Measurements from ENCODE around the gene EHD4.

Gene EHD4

DNA sequence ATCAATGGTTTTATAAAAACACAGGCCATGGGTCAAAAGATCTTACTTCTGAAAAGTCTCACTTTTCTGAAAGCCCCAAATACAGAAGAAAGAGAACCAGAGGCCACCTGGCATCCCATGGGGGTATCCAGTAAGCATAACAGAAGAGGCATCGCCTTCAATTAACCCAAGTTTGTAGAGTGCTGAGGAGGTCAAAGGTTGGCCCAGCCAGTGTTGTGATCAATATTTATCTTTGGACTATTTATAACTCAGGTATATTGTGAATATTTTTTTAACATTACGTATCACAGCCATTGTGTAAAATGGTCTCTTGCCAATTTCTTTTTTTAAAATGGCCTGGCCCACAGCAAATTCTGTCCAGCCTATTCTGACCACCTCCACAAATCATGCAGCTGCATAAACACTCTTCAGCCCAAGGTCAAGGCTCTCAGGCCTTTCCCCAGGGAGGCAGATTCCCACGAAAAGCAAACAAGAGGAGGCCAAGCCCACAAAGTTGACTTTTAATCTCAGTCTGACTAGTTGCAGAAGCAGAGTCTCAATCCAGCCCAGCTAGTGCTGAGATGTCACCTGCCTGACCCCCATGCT, 52.3 kb downstream of the EHD4 start:
- no peak for DNase-seq (ENCODE audit: low read depth)

DNA sequence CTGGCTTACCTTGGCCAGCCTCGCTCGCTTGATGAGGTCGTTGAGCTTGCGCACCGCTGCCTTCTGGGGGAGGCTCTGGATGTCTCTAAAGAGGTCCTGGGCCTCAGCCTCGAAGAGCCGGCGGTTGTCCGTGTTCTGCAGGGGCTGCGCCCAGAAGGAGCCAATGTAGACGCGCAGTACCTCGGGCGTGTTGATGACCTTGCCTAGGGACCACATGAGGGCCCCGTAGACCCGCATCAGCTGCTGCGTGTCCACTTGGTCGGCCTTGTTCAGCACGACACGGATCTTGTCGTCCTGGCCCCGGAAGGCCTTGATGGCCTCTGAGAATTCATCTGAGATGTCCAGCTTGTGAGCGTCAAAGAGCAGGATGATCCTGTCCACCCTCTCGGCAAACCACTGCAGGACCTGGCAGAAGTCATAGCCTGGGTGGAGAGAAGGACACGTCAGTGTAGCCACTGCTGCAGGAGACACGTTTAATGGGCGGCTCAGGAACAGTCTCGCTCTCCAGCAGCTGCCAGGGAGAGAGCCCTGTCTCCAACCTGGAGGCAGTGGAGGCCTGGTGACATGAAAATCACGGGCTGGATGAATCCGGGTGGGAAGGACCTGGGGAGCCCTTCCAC, 53.0 kb downstream of the EHD4 start:
- no peak for DNase-seq (ENCODE audit: low read depth)

DNA sequence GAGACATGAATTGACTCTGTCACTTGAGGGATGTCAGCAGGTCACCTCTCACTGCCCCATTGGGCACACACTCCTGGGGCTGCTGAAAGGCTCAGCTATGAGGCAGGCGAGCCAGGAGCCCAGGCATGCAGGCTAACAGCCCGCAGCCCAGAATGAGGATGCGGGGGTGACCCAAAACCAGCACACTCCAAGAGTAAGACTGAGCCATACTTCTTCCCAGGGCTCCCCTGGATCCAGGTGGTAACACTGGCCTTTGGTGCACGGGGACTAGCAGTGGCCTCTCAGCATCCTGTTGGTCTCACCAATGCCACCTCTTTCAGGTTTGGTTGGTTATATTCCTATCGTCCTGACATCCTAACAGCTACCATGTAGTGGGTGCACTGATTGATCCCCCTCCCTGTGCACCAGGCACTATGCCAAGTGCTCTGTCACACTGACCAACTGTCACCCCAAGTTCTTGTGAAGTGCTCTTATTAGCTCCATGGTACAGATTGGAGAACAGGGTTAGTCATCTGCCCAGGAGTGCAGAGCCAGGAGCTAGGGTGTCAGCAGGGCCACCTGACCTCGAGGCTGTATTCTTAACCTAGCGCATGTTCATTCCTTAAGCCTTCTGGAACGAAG, 53.7 kb downstream of the EHD4 start:
- DNase-seq (ENCODE audit: low read depth) = no peak

DNA sequence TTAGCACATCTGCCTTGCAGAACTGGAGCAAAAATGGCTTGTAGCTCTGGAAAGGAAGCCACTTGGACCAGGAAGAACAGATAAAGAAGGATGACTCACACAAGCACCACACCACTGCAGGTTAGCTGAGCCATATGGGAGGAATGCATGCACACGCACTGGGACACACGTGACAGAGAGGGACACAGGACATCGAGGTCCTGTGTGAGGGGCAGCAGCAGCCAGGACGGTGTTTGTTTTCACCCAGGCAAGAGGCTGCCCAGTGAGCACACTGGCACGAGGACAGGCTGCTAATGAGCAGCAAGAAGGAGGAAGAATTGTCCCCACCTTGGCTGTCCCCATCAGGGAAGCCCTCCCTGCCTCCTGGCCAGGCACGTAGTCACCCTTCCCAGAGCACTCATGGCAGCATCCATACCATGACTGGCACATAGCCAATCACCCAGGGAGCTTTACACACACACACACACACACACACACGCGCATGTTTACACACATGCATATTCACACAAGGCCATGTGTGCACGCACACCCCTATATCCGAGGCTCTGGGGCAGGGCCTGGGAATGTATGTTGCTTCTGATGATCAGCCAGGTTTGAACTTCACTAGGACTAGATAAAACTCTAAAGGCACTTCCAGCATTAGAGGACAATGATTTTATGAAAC, 54.5 kb downstream of the EHD4 start:
- DNase-seq (ENCODE audit: low read depth) = peak; percentile 47

DNA sequence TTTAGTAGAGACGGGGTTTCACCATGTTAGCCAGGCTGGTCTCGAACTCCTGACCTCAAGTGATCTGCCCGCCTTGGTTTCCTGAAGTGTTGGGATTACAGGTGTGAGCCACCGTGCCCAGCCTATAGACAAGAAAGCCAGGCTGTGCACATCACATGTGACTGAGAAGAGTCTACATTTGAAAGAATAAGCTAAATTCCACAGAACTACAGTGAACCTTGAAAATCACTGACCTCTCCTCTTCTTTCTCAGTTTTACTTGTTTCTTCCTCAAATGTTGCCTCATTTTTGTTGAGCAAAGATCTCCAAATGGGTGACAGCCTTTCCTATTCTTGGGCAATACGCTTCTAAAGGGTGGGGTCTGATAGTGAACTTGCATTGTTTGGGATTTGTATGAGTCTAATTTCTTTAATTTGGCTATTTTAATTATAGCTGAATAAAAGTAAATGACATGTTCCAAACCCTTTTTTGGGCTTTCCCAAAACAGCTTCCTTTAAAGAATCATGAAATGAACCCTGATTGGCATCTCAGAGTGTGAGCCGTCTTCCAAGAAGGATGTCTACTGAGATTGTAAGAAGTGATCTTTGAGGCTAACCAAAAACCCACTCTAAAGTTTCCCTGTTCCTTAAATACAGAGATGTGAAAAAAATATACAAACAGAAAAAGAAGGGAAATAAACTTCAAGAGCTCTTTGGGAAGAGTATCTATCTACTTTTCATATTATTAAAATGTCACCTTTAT, 56.9 kb downstream of the EHD4 start:
- DNase-seq (ENCODE audit: low read depth) = no peak

DNA sequence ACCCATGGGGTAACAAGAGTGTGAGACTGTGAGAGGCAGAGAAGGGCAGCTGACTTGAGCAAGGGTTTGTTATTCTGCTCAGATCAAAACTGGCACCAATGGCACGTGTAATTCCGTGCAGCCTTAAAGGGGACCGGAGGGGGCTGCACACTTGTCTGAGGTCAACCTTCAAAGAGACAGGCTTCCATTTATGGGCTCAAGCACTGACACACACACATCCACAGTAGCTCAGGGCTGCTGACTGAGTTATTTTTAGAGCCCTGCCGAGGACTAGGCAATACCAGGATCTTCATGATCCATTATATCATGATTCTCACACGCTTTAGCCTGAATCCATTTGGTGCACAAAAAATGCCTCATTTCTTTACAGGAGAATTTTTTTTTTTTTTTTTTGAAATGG, 57.9 kb downstream of the EHD4 start:
- no peak for DNase-seq (ENCODE audit: low read depth)

DNA sequence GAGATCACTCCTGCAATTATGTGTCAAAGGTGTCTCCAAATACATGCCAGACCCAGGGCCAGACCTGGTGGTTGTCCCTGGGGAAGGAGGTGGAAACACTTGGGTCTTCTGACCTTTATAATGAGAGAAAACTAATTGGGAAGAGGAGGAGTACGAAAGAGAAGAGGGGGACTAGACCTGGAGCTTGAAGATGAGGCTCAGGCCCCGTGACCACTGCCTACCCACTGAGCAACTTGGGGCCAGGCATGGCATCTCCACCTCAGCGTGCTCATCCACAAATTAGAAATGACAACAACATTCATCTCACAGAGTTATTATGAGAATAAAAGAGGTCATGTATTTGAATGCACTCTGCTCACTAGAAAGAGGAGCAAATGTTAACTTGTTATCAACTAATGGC, 59.1 kb downstream of the EHD4 start:
- no peak for DNase-seq (ENCODE audit: low read depth)

DNA sequence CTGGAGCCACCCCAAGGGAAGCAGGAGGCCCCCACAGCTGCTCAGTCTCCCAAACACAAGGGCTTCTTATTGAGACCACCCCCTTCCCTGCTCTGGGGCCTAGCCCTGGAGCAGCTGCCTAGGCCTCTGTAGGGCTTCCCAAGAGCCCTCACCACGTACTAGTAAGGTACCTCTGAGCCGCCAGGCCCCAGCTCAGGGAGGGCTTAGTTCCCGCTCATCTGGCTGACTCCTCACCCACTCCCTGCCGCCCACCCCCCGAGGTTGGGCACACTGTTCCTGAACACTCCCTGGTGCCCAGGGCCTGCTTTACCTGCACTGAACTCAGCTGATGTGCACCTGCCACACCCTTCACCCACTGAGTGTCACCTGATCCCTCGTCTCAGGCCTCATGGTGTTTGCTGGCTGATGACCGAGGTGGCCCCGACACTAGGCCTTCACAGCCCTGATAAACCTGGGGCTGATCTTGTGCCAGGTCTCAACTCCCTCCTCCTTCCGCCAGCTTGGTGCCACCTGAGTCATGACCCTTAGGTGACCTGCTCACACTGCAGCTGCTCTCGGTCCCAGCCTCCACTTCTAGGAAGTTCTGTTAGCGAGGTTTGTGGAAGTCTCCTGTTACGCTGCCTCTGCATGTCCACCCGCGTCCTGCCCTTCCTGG, 60.5 kb downstream of the EHD4 start:
- no peak for DNase-seq (ENCODE audit: low read depth)

DNA sequence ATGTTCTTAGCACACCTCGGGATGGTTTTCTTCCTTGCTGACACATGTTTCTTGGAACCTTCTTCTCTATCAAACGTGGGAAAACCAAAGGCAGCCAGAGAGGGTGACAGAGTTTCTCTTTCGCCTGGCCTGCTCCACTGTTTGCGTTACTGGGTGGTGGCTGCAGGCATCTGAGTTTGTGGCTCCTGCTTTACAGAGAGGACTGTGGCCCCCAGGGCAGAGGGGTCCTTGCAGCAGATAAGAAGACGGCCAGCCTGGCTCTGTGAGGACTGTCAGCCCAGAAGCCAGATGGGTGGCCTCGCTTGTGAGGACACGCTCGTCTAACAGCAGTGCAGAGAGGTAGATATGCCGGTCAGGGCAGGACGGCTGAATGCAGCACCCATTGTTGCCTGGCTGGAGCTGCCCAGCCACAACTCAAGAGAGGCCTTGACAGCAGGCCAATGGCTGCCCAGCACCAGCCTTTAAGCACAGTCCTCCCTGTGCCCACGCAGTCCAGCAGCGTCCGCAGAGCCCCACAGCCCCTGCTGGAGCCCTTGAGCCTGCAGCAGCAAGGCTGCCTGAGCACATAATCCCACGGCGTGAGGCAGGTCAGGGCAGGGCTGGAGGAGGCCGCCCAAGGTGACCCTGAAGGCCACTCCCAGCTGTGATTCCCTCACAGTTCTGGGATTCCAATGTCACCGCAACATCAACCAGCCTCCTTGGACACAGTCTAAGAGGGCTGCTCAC, 63.5 kb downstream of the EHD4 start:
- DNase-seq (ENCODE audit: low read depth) = no peak

DNA sequence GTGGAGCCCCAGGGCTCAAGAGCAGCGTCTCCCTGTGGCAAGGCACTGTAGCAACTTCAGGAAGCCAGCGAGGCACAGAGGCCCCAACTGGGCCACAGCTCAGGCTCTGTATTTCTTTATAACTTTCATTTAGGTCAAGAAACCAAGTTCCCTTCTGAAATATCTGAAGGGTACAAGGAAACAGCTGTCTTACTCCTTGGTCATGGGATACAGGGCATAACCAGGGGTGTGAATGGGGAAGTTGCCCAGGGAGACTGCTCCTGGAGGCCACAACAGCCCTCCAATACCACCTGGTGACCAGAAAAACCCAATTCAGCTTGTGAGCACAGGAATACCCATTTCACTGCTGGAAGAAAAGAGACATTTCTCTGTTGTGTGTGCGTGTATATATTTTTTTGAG, 65.2 kb downstream of the EHD4 start:
- no peak for DNase-seq (ENCODE audit: low read depth)

DNA sequence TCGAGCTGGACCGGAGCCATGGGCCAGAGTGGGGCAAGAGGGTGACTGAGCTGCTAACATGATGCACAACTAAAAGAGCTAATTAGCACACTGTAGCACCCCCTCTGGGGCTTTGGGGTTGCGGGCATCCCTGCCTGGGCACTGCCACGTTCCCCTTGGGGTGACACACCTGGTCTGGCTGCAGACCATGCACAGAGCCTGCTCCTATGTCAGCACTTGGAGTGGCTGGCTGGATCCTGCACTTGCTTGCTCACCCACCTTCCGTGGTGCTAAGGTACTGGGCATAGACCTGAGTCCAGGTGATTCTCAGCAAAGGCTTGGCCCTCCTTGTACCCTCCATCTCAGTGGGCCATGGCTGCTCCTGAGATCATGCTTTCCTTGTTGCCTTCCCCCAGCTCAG, 65.7 kb downstream of the EHD4 start:
- no peak for DNase-seq (ENCODE audit: low read depth)

DNA sequence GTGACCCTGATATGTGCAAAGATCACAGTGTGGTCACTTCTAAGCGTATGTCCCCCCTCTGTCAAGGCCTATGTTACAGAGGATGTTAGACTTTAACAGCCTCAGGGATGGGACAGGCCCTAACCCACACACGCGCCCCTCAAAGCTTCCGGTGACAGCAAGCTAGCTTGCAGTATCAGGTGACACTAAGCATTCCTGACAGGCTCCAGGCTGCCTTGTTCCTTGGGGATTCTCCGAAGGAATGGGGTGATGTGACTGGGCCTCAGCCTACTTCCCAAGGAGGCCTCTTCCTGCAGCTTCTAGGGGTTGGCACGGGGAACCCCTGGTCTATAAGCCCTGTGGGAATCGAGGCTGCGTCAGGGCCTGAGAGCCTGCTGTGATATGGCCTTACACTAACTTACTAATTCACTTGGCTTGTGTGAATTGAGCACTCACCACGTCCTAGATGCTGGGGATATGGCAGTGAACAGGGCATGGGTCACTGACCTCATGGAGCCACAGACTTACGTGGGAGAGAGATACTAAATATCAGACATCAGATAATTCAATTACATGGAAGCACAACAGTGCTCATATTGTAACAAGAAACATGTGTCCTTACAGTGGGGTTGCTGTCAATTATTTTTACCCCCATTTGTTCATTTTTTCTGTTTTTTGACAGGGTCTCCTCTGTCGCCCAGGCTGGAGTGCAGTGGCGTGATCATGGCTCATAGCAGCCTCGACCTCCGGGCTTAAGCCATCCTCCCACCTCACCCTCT, 67.1 kb downstream of the EHD4 start:
- no peak for DNase-seq (ENCODE audit: low read depth)

DNA sequence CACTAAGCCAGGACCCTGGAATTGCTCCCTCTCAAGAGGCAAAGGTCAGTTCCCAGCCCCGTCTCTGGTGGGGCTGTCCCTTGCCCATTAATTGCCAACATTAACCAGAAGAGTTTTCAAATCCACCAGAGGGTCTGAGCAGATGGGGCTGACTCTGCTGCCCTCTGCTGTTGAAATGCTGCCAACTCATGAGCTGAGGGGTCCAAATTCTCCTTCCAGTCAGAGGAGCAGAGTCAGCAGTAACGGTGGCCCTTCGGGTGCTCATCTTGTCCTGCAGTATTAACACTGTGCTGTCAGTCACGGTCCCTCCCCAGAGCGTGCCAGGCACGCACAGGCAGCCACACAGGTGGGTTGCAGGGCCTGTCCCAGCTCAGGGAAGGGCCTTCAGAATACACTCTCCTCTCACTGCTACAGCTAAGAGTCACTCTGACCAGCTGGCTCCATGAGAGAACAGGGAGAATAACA, 67.8 kb downstream of the EHD4 start:
- DNase-seq (ENCODE audit: low read depth) = no peak

DNA sequence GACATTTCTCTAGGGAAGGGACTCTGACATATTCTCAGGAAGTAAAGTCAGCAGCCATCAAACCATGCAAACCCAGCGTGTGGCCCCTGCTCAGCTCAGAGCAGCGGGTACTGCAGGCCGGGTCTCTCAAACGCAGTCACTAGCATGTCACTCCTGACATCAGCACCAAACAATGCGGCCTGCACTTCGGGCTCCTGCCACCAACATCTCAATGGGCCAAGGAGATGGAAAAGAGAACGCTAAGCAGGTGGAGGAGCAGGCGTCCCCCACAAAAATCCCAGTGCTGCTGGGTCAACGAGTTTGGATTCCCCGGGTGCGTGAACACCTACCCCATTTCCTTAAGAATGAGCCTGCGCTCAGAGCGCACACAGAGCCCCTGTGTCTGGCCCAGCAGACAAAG, 68.6 kb downstream of the EHD4 start:
- no peak for DNase-seq (ENCODE audit: low read depth)

DNA sequence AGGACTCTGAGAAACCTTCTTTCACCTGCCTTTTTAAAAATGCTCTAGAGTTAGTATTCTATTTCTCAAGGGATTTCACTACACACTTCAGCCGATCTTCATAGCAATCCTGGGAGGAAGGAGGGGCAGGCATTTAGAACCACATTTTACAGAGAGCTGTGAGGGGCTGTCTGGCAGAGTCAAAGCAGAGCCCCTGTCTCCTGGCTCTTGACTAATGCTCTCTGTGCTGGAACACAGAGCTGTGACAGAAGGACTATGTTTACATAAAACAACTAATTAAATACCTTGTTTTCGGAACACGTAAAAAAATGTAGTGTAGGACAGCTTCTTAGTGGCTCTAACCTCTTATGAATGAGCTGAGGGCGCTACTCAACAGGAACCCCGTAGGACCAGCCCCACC, 70.9 kb downstream of the EHD4 start:
- no peak for DNase-seq (ENCODE audit: low read depth)

DNA sequence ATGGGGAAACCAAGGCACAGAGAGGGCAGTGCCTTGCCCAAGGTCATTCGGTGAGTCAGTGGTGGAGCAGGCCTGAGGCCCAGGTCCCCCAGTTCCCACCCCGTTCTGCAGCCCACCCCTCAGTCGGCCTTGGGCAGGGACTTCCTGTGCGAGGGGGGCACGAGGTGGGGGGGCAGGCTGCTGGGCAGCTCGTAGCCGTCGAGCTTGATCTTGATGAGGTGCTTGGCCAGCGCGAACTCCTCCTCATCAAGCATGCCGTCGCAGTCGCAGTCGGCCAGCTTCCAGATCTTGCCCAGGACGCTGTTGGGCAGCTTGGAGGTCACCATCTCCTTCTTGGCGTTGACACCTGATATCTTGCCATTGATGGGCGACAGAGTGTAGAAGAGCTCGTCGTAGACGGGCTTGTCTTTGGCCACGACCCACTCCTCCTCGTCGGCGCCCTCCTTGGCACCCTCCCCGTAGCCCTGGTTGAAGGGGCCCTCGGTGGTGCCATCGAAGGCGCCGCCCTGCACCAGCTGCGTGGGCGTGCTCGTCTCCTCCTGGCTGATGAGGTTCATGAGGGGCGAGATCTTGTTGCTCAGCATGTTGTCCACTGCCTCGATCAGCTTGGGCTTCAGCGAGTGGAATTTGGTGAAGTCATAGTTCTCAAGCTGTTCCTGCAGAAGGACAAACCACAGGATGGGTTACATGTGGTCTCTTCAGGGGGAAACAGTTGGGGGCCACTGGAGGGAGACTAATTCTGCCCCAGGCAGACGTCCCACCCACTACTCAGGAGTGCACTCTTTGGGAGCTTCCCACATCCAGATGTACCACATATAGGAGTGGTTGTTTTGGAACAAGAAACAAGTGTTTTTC, 71.6 kb downstream of the EHD4 start:
- DNase-seq (ENCODE audit: low read depth) = no peak

DNA sequence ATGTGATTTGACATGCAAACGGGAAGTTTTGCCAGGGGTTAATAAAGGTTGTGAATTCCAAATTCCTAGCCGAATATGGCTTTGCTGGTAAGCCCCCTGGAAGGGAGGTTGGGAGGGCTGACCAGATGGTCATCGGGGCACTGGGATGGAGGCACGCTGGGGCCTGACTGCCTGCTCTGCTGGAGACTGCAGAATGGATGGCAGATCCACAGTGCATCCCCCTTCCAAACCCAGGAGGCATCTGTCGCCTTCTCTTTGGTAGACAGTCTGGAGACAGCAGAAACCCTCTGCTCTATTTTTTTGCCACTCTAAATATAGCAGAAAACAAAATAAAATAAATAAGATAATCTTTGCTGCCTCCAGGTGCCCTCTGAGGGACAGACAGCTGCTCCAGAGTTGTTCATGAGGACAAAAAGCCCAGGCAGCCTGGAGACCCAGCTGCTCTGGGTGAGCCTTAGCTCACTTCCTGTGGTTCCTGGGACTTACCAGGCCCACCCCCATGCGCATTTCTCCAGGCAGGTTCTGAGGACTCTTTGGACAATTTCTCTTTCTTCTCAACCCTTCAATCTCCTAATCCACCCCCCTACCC, 72.4 kb downstream of the EHD4 start:
- no peak for DNase-seq (ENCODE audit: low read depth)

DNA sequence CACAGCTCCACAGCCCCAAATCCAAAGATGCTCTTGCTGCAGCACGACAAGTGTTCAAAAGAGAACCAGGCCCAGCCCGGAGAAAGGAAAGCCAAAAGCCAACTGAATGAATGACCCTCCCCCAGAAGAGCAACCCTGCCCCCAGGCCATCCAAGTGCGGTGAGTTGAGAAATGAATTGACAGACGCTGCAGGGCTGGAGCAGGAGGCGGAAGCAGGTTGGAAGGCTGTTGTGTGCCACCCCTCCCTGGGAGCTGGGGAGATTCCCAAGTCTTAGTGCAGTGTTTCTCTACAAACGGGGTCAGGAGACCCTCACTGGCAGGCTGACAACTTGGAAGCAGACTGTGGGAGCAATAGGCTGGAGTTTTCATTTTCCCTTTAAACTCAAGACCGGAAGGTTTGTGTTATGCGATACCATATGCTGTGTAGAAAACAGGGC, 75.0 kb downstream of the EHD4 start:
- no peak for DNase-seq (ENCODE audit: low read depth)

DNA sequence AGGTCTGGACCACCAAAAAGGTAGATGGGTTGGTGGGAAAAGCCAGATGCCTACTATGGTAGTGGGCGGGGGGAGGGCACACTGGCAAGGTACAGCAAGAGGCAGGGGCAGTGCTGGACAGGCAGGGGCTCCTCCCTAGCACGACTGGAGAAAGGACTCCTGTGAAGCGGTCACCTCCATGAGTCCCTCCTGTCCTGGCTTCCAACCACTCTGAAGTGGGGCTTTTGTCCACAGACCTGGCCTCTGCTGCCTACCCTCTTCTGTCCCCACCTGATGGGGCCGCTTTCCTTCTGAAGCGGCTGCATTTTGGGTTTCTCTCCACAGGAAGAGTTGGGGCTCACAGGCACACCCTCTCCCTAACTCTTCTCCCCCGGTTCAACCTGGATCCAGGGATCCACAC, 75.8 kb downstream of the EHD4 start:
- no peak for DNase-seq (ENCODE audit: low read depth)
